ENCODE data around the gene DDX54. TPM values are rescaled to one million over a fixed set of nuclear protein-coding genes. Genes with fewer than 3 reads are reported as not detected.
"Not testable (repeated sequence)": the region's sequence is repeated elsewhere in the genome, so short reads cannot be mapped to it uniquely, and the experiment has no call there.

The DDX54 gene
- total and polyA plus RNA-seq, 2 experiments from 2014 or later = 28.1 to 44.5 TPM

GRCh38 chr12:113142886-113143332 is 42.4 kb downstream of the DDX54 start:
- Histone ChIP-seq H3K9ac (no peak overlapping the region), H3K9me2 (ENCODE audit: insufficient read depth) (no peaks in the 10 kb centered on the region), H4K20me1 (ENCODE audit: insufficient read depth) (no peaks in the 10 kb centered on the region), H3K79me2 (ENCODE audit: insufficient read depth) (no peaks in the 10 kb centered on the region), H3F3A (ENCODE audit: insufficient read depth) (no peaks in the 10 kb centered on the region), H3K4me2 (ENCODE audit: unreplicated experiment) (no peak overlapping the region), H3K9me3 (ENCODE audit: low read depth) (no peaks in the 10 kb centered on the region), H3K36me3 (ENCODE audit: low read depth) (no peaks in the 10 kb centered on the region), H3K27me3 (replicated peaks; ENCODE audit: insufficient read depth) (peaks cover 7% of the 10 kb centered on the region; the same call in 1 of the 2 replicates), H3K27ac (no peak overlapping the region), H3K4me1 (ENCODE audit: insufficient read depth) (no peaks in the 10 kb centered on the region), H3K4me3 (no peak overlapping the region), H2AFZ (no peak overlapping the region)
- in situ Hi-C loops (cut with MboI) = loop anchor here (10.0 kb wide), 1 partner anchor 98 kb away; no protein-coding TSS in a partner anchor
- 39 to 52% methylated on average over 5 of the region's 5 CpGs for WGBS, 2 experiments (ENCODE audit: low coverage in 1 of 2, low lambda C conversion rate in 2 of 2, missing lambda C conversion rate in 2 of 2)
- TF ChIP-seq EZH2 (IDR thresholded peaks at IDR 0.05; ENCODE audit: insufficient read depth, poor library complexity, severe bottlenecking) (no peak), EZH2phosphoT487 (IDR thresholded peaks at IDR 0.05; ENCODE audit: insufficient read depth, low read depth) (no peak)
- DNase-seq = no peak

GRCh38 chr12:113142173-113142885 is 42.9 kb downstream of the DDX54 start:
- H2AFZ ChIP-seq = no peak overlapping the region
- H3F3A ChIP-seq (ENCODE audit: insufficient read depth) = no peaks in the 10 kb centered on the region
- no peak overlapping the region for H3K9ac ChIP-seq
- H3K79me2 ChIP-seq (ENCODE audit: insufficient read depth) = no peaks in the 10 kb centered on the region
- H3K9me3 ChIP-seq (ENCODE audit: low read depth) = no peaks in the 10 kb centered on the region
- H3K4me2 ChIP-seq (ENCODE audit: unreplicated experiment) = no peak overlapping the region
- in situ Hi-C loops (cut with MboI) = loop anchor here (10.0 kb wide), 1 partner anchor 98 kb away; no protein-coding TSS in a partner anchor
- WGBS, 2 experiments (ENCODE audit: low coverage in 1 of 2, low lambda C conversion rate in 2 of 2, missing lambda C conversion rate in 2 of 2) = 59 to 60% methylated on average over 15 to 17 of the region's 17 CpGs
- DNase-seq = no peak
- no peaks in the 10 kb centered on the region for H3K9me2 ChIP-seq (ENCODE audit: insufficient read depth)
- no peak overlapping the region for H3K27ac ChIP-seq
- no peaks in the 10 kb centered on the region for H3K4me1 ChIP-seq (ENCODE audit: insufficient read depth)
- TF ChIP-seq EZH2 (IDR thresholded peaks at IDR 0.05; ENCODE audit: insufficient read depth, poor library complexity, severe bottlenecking) (no peak), EZH2phosphoT487 (IDR thresholded peaks at IDR 0.05; ENCODE audit: insufficient read depth, low read depth) (no peak)
- peaks cover 9% of the 10 kb centered on the region; the same call in 1 of the 2 replicates for H3K27me3 ChIP-seq (replicated peaks; ENCODE audit: insufficient read depth)
- no peaks in the 10 kb centered on the region for H4K20me1 ChIP-seq (ENCODE audit: insufficient read depth)
- no peaks in the 10 kb centered on the region for H3K36me3 ChIP-seq (ENCODE audit: low read depth)
- H3K4me3 ChIP-seq = no peak overlapping the region

- H3K79me2 ChIP-seq (ENCODE audit: insufficient read depth); H3K4me2 ChIP-seq (ENCODE audit: unreplicated experiment); DNase-seq; H3K4me1 ChIP-seq (ENCODE audit: insufficient read depth); H2AFZ ChIP-seq; H3K9me2 ChIP-seq (ENCODE audit: insufficient read depth); H3K9ac ChIP-seq; H3F3A ChIP-seq (ENCODE audit: insufficient read depth); H4K20me1 ChIP-seq (ENCODE audit: insufficient read depth); H3K9me3 ChIP-seq (ENCODE audit: low read depth); H3K27ac ChIP-seq; H3K4me3 ChIP-seq; H3K36me3 ChIP-seq (ENCODE audit: low read depth): not testable (repeated sequence)
- in situ Hi-C loops (cut with MboI) = loop anchor here (10.0 kb wide), 1 partner anchor 97 kb away; no protein-coding TSS in a partner anchor
- WGBS, 2 experiments (ENCODE audit: low coverage in 1 of 2, low lambda C conversion rate in 2 of 2, missing lambda C conversion rate in 2 of 2) = 21 to 30% methylated on average over 3 of the region's 3 CpGs
- peaks cover 13% of the 10 kb centered on the region for H3K27me3 ChIP-seq (replicated peaks; ENCODE audit: insufficient read depth)
Measured at GRCh38 chr12:113141716-113142115, 43.6 kb downstream of the DDX54 start.

GRCh38 chr12:113140706-113141105 is 44.6 kb downstream of the DDX54 start:
- DNase-seq = no peak
- Histone ChIP-seq H2AFZ (no peak overlapping the region), H4K20me1 (ENCODE audit: insufficient read depth) (no peaks in the 10 kb centered on the region), H3F3A (ENCODE audit: insufficient read depth) (no peaks in the 10 kb centered on the region), H3K27me3 (replicated peaks; ENCODE audit: insufficient read depth) (peaks cover 18% of the 10 kb centered on the region), H3K4me1 (ENCODE audit: insufficient read depth) (no peaks in the 10 kb centered on the region), H3K9ac (no peak overlapping the region), H3K4me3 (no peak overlapping the region), H3K27ac (no peak overlapping the region), H3K36me3 (ENCODE audit: low read depth) (no peaks in the 10 kb centered on the region), H3K9me3 (ENCODE audit: low read depth) (no peaks in the 10 kb centered on the region), H3K4me2 (ENCODE audit: unreplicated experiment) (no peak overlapping the region), H3K79me2 (ENCODE audit: insufficient read depth) (no peaks in the 10 kb centered on the region), H3K9me2 (ENCODE audit: insufficient read depth) (no peaks in the 10 kb centered on the region)
- WGBS, 2 experiments (ENCODE audit: low coverage in 1 of 2, low lambda C conversion rate in 2 of 2, missing lambda C conversion rate in 2 of 2) = 57 to 64% methylated on average over 7 of the region's 7 CpGs
- in situ Hi-C loops (cut with MboI) = loop anchor here (10.0 kb wide), 1 partner anchor 96 kb away; no protein-coding TSS in a partner anchor
- no peak for TF ChIP-seq EZH2 (IDR thresholded peaks at IDR 0.05; ENCODE audit: insufficient read depth, poor library complexity, severe bottlenecking)
- TF ChIP-seq EZH2phosphoT487 (IDR thresholded peaks at IDR 0.05; ENCODE audit: insufficient read depth, low read depth) = no peak
